Measurements from ENCODE around the gene TTL. TPM values are rescaled to one million over a fixed set of nuclear protein-coding genes. Genes with fewer than 3 reads are reported as not detected.
A peak's percentile ranks its signal among the peaks of the same experiment; 100 is the strongest.

TTL gene
- polyA plus RNA-seq, 3 donors = 2.7 to 13.9 (median 5.4) TPM

DNA sequence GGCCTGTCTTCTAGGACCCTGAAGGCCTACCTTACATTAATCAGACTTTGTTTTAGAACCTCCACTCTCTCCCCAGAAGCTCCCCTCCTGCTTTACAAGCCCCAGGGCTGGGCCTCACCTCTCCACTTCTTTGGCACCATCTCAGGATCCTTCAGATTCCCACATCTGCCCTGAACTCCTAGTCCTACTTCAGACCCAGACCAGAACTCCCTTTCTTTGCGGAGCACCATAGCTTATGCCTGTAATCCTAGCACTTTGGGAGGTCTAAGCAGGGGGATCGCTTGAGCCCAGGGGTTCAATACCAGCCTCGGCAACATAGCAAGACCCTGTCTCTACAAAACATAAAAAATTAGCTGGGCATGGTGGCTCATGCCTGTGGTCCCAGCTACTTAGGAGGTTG, 103.4 kb downstream of the TTL start:
- Histone ChIP-seq H3K9ac (ENCODE audit: insufficient read depth, low read length, poor library complexity, severe bottlenecking) (peak overlapping the region; percentile 76), H3K27me3 (ENCODE audit: control insufficient read depth in 2 of 2, insufficient read depth in 2 of 2, low read length in 2 of 2) (no peaks in the 10 kb centered on the region), H3K36me3 (replicated peaks in 1 of 2; ENCODE audit: control insufficient read depth in 1 of 2, insufficient read depth in 2 of 2, low read length in 2 of 2) (peaks cover 7 to 35% of the 10 kb centered on the region in 2 donors), H3K4me2 (replicated peaks; ENCODE audit: extremely low read depth, low read length, poor library complexity, severe bottlenecking) (peak overlapping the region; percentile 81), H3K9me3 (replicated peaks in 1 of 2; ENCODE audit: control insufficient read depth in 1 of 2, insufficient read depth in 1 of 2, low read length in 2 of 2) (no peaks in the 10 kb centered on the region), H3K27ac (ENCODE audit: low read depth in 1 of 2, low read length in 2 of 2) (peak overlapping the region; percentile 89 to 99), H3K4me3 (replicated peaks in 1 of 3; ENCODE audit: low read depth in 2 of 3, low read length in 3 of 3) (peak overlapping the region in 2 of 3 experiments; percentile 70 to 80), H4K20me1 (ENCODE audit: insufficient read depth, low read length) (no peaks in the 10 kb centered on the region), H3K4me1 (ENCODE audit: control insufficient read depth in 1 of 2, insufficient read depth in 2 of 2, low read length in 2 of 2) (peaks cover 24 to 27% of the 10 kb centered on the region in 2 donors), H3K79me2 (ENCODE audit: insufficient read depth, low read length) (peaks cover 11% of the 10 kb centered on the region), H2AFZ (ENCODE audit: insufficient read depth, low read depth, low read length, poor library complexity, severe bottlenecking) (peak overlapping the region; percentile 95)
- intact Hi-C loops (cut with micrococcal nuclease) = loop anchor here in 1 of 2 donors (2.0 kb wide), 1 partner anchor 43 kb away; the partner anchor contains the start of gene POLR1B
- Mint-ChIP-seq H3K27me3 (ENCODE audit: low read depth in 3 of 3) (peaks cover 0 to 3% (median 0%) of the 10 kb centered on the region in 3 donors), H3K27ac (peak overlapping the region; percentile 97 to 100 (median 99)), H3K4me3 (peak overlapping the region; percentile 92 to 97), H3K9me3 (peaks cover 0 to 5% (median 0%) of the 10 kb centered on the region in 7 donors), H3K4me1 (peaks cover 41% of the 10 kb centered on the region), H3K36me3 (peaks cover 33 to 42% of the 10 kb centered on the region in 2 donors)
- TF ChIP-seq CTCF (IDR thresholded peaks at IDR 0.05) = no peak
- 100% methylated on average over 1 of the region's 3 CpGs for WGBS (ENCODE audit: insufficient coverage)
- DNase-seq = no peak

DNA sequence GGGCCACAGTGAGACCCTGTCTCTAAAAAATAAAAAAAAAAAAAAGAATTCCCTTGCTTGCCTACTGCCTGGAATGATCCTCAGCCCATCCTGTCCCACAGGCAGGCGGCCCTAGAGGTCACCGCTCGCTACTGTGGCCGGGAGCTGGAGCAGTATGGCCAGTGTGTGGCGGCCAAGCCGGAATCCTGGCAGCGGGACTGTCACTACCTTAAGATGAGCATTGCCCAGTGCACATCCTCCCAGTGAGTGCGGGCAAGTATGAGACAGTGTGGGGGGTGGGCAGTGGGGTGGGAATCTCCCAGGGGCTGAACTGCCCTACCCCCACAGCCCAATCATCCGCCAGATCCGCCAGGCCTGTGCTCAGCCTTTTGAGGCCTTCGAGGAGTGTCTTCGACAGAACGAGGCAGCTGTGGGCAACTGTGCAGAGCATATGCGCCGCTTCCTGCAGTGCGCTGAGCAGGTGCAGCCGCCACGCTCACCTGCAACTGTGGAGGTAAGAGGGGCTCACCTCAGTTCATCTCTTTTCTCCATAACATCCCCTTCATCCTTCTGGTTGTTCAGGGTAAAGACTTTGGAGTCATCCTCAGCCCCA, 104.0 kb downstream of the TTL start:
- 99% methylated on average over 7 of the region's 18 CpGs for WGBS (ENCODE audit: insufficient coverage)

More for the DNA sequence above, 104.0 kb downstream of the TTL start:
- Histone ChIP-seq H2AFZ (ENCODE audit: insufficient read depth, low read depth, low read length, poor library complexity, severe bottlenecking) (no peak overlapping the region), H3K4me1 (ENCODE audit: control insufficient read depth in 1 of 2, insufficient read depth in 2 of 2, low read length in 2 of 2) (peaks cover 24 to 27% of the 10 kb centered on the region in 2 donors), H3K27me3 (ENCODE audit: control insufficient read depth in 2 of 2, insufficient read depth in 2 of 2, low read length in 2 of 2) (no peaks in the 10 kb centered on the region), H4K20me1 (ENCODE audit: insufficient read depth, low read length) (no peaks in the 10 kb centered on the region), H3K27ac (ENCODE audit: low read depth in 1 of 2, low read length in 2 of 2) (no peak overlapping the region), H3K4me3 (replicated peaks in 1 of 3; ENCODE audit: low read depth in 2 of 3, low read length in 3 of 3) (no peak overlapping the region), H3K4me2 (replicated peaks; ENCODE audit: extremely low read depth, low read length, poor library complexity, severe bottlenecking) (no peak overlapping the region), H3K36me3 (replicated peaks in 1 of 2; ENCODE audit: control insufficient read depth in 1 of 2, insufficient read depth in 2 of 2, low read length in 2 of 2) (peaks cover 7 to 41% of the 10 kb centered on the region in 2 donors), H3K79me2 (ENCODE audit: insufficient read depth, low read length) (peaks cover 11% of the 10 kb centered on the region), H3K9me3 (replicated peaks in 1 of 2; ENCODE audit: control insufficient read depth in 1 of 2, insufficient read depth in 1 of 2, low read length in 2 of 2) (no peaks in the 10 kb centered on the region), H3K9ac (ENCODE audit: insufficient read depth, low read length, poor library complexity, severe bottlenecking) (no peak overlapping the region)
- Mint-ChIP-seq H3K27me3 (ENCODE audit: low read depth in 3 of 3) (peaks cover 0 to 3% (median 0%) of the 10 kb centered on the region in 3 donors), H3K4me3 (no peak overlapping the region), H3K27ac (peak overlapping the region in 3 of 7 donors; percentile 41 to 75 (median 46)), H3K36me3 (peaks cover 37 to 46% of the 10 kb centered on the region in 2 donors), H3K4me1 (peaks cover 41% of the 10 kb centered on the region), H3K9me3 (peaks cover 0 to 5% (median 0%) of the 10 kb centered on the region in 7 donors)
- intact Hi-C loops (cut with micrococcal nuclease) = loop anchor here in 1 of 2 donors (2.0 kb wide), 1 partner anchor 43 kb away; the partner anchor contains the start of gene POLR1B
- DNase-seq = no peak
- no peak for TF ChIP-seq CTCF (IDR thresholded peaks at IDR 0.05)

All from CD14-positive monocyte (primary cell).